Neural cell (in vitro differentiated cells): ENCODE measurements around the gene ATP13A3.

Source experiments
- EP300 ChIP-seq: fragments of 450-650 bp; conservative IDR thresholded peaks from 2 replicates; pipeline ENCODE4 v1.6.1; 2014; ENCODE audit warnings: antibody characterized with exemption, mild to moderate bottlenecking, moderate library complexity; ENCODE audit not compliant: poor library complexity, severe bottlenecking
- EZH2 ChIP-seq: fragments of 200-600, 300-800 bp; shearing (Covaris generic), sonication (generic); IDR thresholded peaks from 2 replicates; pipeline ENCODE4 v1.6.1; 2014; ENCODE audit warnings: antibody characterized with exemption, low read length, borderline replicate concordance, mild to moderate bottlenecking; ENCODE audit not compliant: insufficient read depth, poor library complexity, severe bottlenecking
- MXI1 ChIP-seq: fragments of 450-650 bp; conservative IDR thresholded peaks from 2 replicates; pipeline ENCODE4 v1.6.1; 2014; ENCODE audit warnings: antibody characterized with exemption, mild to moderate bottlenecking; ENCODE audit not compliant: poor library complexity, severe bottlenecking
- POLR2AphosphoS5 ChIP-seq: IDR thresholded peaks from 2 replicates; pipeline ENCODE4 v1.6.1; 2012
- SMC3 ChIP-seq: fragments of 450-650 bp; conservative IDR thresholded peaks from 2 replicates; pipeline ENCODE4 v1.6.1; 2014; ENCODE audit warnings: antibody characterized with exemption, mild to moderate bottlenecking, moderate library complexity; ENCODE audit not compliant: poor library complexity
- TF ChIP-seq, protein P1 (sequence below): fragments of 450-650 bp; IDR thresholded peaks from 2 replicates; pipeline ENCODE4 v1.5.1; 2014; ENCODE audit warnings: antibody characterized with exemption, mild to moderate bottlenecking, moderate library complexity; ENCODE audit not compliant: poor library complexity, severe bottlenecking
- TF ChIP-seq, protein P2 (sequence below): IDR thresholded peaks from 2 replicates; pipeline ENCODE4 v1.6.1; 2012; ENCODE audit warnings: borderline replicate concordance

DNA sequence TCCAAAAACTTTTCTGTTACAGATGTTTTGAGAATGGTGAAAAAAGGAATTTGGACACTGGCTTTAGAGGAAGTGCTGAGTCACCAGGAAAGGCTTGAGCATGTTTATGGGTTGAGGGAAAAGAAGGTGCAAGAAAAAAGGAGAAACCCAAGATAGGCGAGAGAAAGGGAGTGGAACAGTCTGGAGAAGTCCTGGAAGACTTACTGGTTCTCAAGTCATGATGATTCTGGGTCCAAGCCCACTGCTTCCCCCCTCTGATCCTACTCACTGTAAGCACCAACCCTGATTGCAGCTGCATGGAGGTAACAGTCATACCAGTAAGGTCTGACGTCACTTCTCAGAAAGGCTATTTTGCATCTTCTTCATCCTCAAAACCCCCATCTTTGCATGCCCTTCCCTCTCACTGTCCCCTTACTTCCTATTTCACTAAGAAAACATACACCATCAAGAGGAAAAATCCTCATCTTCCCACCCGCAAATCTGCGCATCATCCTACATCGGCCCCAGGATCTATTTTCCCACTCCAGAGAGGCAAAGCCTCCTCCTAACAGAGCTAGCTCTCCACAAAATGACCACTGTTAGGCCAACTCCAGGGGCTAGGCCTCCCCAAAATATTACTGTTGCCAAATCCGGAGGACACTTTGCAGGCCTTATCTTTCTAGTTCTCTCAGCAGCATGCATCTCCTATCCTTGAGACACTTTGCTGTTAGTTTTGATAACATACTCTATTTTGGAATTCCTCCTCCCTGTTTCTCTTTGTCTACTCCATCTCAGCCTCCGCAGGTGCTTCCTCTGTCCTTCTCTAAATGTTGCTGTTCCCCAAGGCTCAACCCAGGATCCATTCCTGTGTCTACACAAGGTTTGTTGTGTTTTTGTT is 3.2 kb upstream of the ATP13A3 start:
- TF ChIP-seq, protein P1, sequence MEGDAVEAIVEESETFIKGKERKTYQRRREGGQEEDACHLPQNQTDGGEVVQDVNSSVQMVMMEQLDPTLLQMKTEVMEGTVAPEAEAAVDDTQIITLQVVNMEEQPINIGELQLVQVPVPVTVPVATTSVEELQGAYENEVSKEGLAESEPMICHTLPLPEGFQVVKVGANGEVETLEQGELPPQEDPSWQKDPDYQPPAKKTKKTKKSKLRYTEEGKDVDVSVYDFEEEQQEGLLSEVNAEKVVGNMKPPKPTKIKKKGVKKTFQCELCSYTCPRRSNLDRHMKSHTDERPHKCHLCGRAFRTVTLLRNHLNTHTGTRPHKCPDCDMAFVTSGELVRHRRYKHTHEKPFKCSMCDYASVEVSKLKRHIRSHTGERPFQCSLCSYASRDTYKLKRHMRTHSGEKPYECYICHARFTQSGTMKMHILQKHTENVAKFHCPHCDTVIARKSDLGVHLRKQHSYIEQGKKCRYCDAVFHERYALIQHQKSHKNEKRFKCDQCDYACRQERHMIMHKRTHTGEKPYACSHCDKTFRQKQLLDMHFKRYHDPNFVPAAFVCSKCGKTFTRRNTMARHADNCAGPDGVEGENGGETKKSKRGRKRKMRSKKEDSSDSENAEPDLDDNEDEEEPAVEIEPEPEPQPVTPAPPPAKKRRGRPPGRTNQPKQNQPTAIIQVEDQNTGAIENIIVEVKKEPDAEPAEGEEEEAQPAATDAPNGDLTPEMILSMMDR, result no peak
- TF ChIP-seq POLR2AphosphoS5 (no peak), EZH2 (no peak), EP300 (no peak), SMC3 (no peak), MXI1 (no peak)
- TF ChIP-seq, protein P2, sequence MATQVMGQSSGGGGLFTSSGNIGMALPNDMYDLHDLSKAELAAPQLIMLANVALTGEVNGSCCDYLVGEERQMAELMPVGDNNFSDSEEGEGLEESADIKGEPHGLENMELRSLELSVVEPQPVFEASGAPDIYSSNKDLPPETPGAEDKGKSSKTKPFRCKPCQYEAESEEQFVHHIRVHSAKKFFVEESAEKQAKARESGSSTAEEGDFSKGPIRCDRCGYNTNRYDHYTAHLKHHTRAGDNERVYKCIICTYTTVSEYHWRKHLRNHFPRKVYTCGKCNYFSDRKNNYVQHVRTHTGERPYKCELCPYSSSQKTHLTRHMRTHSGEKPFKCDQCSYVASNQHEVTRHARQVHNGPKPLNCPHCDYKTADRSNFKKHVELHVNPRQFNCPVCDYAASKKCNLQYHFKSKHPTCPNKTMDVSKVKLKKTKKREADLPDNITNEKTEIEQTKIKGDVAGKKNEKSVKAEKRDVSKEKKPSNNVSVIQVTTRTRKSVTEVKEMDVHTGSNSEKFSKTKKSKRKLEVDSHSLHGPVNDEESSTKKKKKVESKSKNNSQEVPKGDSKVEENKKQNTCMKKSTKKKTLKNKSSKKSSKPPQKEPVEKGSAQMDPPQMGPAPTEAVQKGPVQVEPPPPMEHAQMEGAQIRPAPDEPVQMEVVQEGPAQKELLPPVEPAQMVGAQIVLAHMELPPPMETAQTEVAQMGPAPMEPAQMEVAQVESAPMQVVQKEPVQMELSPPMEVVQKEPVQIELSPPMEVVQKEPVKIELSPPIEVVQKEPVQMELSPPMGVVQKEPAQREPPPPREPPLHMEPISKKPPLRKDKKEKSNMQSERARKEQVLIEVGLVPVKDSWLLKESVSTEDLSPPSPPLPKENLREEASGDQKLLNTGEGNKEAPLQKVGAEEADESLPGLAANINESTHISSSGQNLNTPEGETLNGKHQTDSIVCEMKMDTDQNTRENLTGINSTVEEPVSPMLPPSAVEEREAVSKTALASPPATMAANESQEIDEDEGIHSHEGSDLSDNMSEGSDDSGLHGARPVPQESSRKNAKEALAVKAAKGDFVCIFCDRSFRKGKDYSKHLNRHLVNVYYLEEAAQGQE, result no peak
